Endothelial cell of umbilical vein (primary cell): ENCODE measurements around the gene PLA2G6. TPM values are rescaled to one million over a fixed set of nuclear protein-coding genes. Genes with fewer than 3 reads are reported as not detected.
A peak's percentile ranks its signal among the peaks of the same experiment; 100 is the strongest.

ENCODE experiments used
- BruUV-seq: library from RNA; stranded (reverse); fragments of 400-500 nt; replicated peaks from 2 replicates; lab custom pipeline; 2021; lab: Mats Ljungman, UMichigan
- CTCF ChIA-PET: fragments of 300-600, 350-600 bp; sonication (Branson Sonifier 250); formaldehyde crosslinking; loops from one replicate; lab custom pipeline; 2021; ENCODE audit warnings: antibody characterized with exemption, inconsistent platforms; lab: Charles Lee
- POLR2A ChIA-PET: fragments of 300-600, 350-600 bp; sonication (Branson Sonifier 250); formaldehyde crosslinking; loops from one replicate; lab custom pipeline; 2021; ENCODE audit warnings: antibody characterized with exemption, inconsistent platforms; lab: Charles Lee
- DNase-seq: peaks from one replicate; pipeline ENCODE4 v3.0.0-alpha.2; 2011; ENCODE audit warnings: low read depth, low spot score
- FAIRE-seq: peaks from 2 replicates; lab custom pipeline; 2011; peaks lifted over from hg19 to GRCh38; lab: Jason Lieb, UNC
- H2AFZ ChIP-seq: 2 replicates; pipeline ENCODE4 v1.6.0; 2012; ENCODE audit warnings: low read depth, low read length, control low read depth, inconsistent platforms
- H3K27ac ChIP-seq: 2 replicates; pipeline ENCODE4 v1.5.1; 2011; ENCODE audit warnings: low read depth, mild to moderate bottlenecking, control low read depth, low read length, moderate library complexity; ENCODE audit not compliant: insufficient read depth
- H3K27me3 ChIP-seq, 2 experiments: 2 replicates each; pipeline versions ENCODE4 v1.6.0 to v1.6.1; 2011; ENCODE audit warnings: low read length in 2 of 2, mixed read lengths in 1 of 2; ENCODE audit not compliant: control insufficient read depth in 2 of 2, insufficient read depth in 2 of 2
- H3K36me3 ChIP-seq, 2 experiments: 2 replicates in 1 of 2; 3 replicates in 1 of 2; pipeline ENCODE4 v1.5.1; 2011; ENCODE audit warnings: low read length in 2 of 2, mild to moderate bottlenecking in 1 of 2, moderate library complexity in 1 of 2; ENCODE audit not compliant: control insufficient read depth in 2 of 2, insufficient read depth in 2 of 2; ENCODE audit errors: extremely low read depth in 1 of 2
- H3K4me1 ChIP-seq: 3 replicates; pipeline ENCODE4 v1.5.1; 2011; ENCODE audit warnings: mild to moderate bottlenecking, low read length; ENCODE audit not compliant: control insufficient read depth, insufficient read depth; ENCODE audit errors: extremely low read depth
- H3K4me2 ChIP-seq: 2 replicates; pipeline ENCODE4 v1.6.1; 2011; ENCODE audit warnings: low read length, control low read depth, mixed read lengths; ENCODE audit not compliant: insufficient read depth
- H3K4me3 ChIP-seq, 3 experiments: fragments of 200-600 bp in 1 of 3; sonication (generic), shearing (Covaris generic) in 1 of 3; replicated peaks in 1 of 3; 2 replicates each; pipeline ENCODE4 v1.5.1; 2011 to 2016; ENCODE audit warnings: control low read depth in 3 of 3, low read length in 3 of 3, mild to moderate bottlenecking in 2 of 3, inconsistent platforms in 1 of 3, low read depth in 1 of 3, moderate library complexity in 1 of 3; ENCODE audit not compliant: insufficient read depth in 1 of 3
- H3K79me2 ChIP-seq: 2 replicates; pipeline ENCODE4 v1.6.0; 2012; ENCODE audit warnings: low read length, inconsistent platforms; ENCODE audit not compliant: control insufficient read depth, insufficient read depth
- H3K9ac ChIP-seq: replicated peaks from 2 replicates; pipeline ENCODE3; 2011; ENCODE audit warnings: low read length, control low read depth; ENCODE audit not compliant: insufficient read depth; ENCODE audit errors: extremely low read depth
- H3K9me1 ChIP-seq: replicated peaks from 3 replicates; pipeline ENCODE4 v1.6.0; 2011; ENCODE audit warnings: mild to moderate bottlenecking, low read length; ENCODE audit not compliant: control insufficient read depth, insufficient read depth; ENCODE audit errors: extremely low read depth
- H3K9me3 ChIP-seq: replicated peaks from 2 replicates; pipeline ENCODE4 v1.5.1; 2012; ENCODE audit warnings: low read length, inconsistent platforms; ENCODE audit not compliant: control insufficient read depth, insufficient read depth
- H4K20me1 ChIP-seq: replicated peaks from 2 replicates; pipeline ENCODE3; 2011; ENCODE audit warnings: mild to moderate bottlenecking, low read length; ENCODE audit not compliant: control insufficient read depth, insufficient read depth; ENCODE audit errors: extremely low read depth
- EZH2 ChIP-seq: IDR thresholded peaks from 2 replicates; pipeline ENCODE4 v1.6.1; 2012; ENCODE audit warnings: borderline replicate concordance, low read depth, mild to moderate bottlenecking, moderate library complexity, low read length, inconsistent platforms; ENCODE audit not compliant: severe bottlenecking
- FOS ChIP-seq: IDR thresholded peaks from 2 replicates; pipeline ENCODE4 v1.6.1; 2011; ENCODE audit warnings: mild to moderate bottlenecking, low read length, moderate library complexity, borderline replicate concordance; ENCODE audit not compliant: insufficient read depth
- GATA2 ChIP-seq: IDR thresholded peaks from 2 replicates; pipeline ENCODE4 v1.7.0; 2011; ENCODE audit warnings: low read depth, mild to moderate bottlenecking, moderate library complexity, mixed read lengths, low read length; ENCODE audit not compliant: insufficient read length, insufficient read depth
- JUN ChIP-seq: IDR thresholded peaks from 2 replicates; pipeline ENCODE4 v1.6.1; 2011; ENCODE audit warnings: borderline replicate concordance, low read depth; ENCODE audit not compliant: insufficient read length, insufficient read depth
- MAX ChIP-seq: IDR thresholded peaks from 2 replicates; pipeline ENCODE4 v1.6.1; 2011; ENCODE audit not compliant: insufficient read depth, insufficient read length
- MYC ChIP-seq: IDR thresholded peaks from one replicate; pipeline ENCODE4 v1.6.1; 2011; ENCODE audit warnings: mild to moderate bottlenecking, low read depth, low read length
- POLR2A ChIP-seq: IDR thresholded peaks from 2 replicates; pipeline ENCODE4 v1.6.1; 2012; ENCODE audit warnings: low read depth, mild to moderate bottlenecking, control low read depth, low read length
- POLR2AphosphoS5 ChIP-seq: IDR thresholded peaks from 2 replicates; pipeline ENCODE4 v1.6.1; 2012; ENCODE audit warnings: low read depth, mild to moderate bottlenecking, control low read depth, low read length, moderate library complexity; ENCODE audit not compliant: insufficient read depth
- dilution Hi-C: fragments of 300-500 bp; cut with MboI; formaldehyde crosslinking; loops from one replicate; pipeline ENCODE4 v1.15.0; 2019; ENCODE audit warnings: low sequenced_read_pairs; ENCODE audit not compliant: extremely low pct_ligation_motif_present
- intact Hi-C: fragments of 100-400 bp; cut with micrococcal nuclease; formaldehyde crosslinking; loops from one replicate; pipeline ENCODE4 v1.10.0; 2022
- polyA plus RNA-seq, 4 experiments: library from polyadenylated mRNA; depleted of rRNA in 3 of 4; stranded (reverse) in 3 of 4; unstranded in 1 of 4; fragments of >200 nt; gene quantifications; 2 replicates each; pipeline versions ENCODE4 v1.2.1 to v1.2.3, GENCODE V29; 2011 to 2012; ENCODE audit warnings: missing spikeins in 1 of 4
- total RNA-seq: library from RNA; stranded (reverse); gene quantifications from 2 replicates; pipeline ENCODE4 v1.2.3, GENCODE V29; 2021
- TF ChIP-seq, protein P1 (sequence below), 2 donors: IDR thresholded peaks; 1 replicate in 1 of 2; 2 replicates in 1 of 2; pipeline ENCODE4 v1.5.1; 2011; ENCODE audit warnings: low read length in 2 of 2, mild to moderate bottlenecking in 2 of 2, moderate library complexity in 2 of 2, control low read depth in 1 of 2, inconsistent platforms in 1 of 2, low read depth in 1 of 2; ENCODE audit not compliant: insufficient read depth in 1 of 2; ENCODE audit errors: extremely low read depth in 1 of 2

The PLA2G6 gene
- total and polyA plus RNA-seq, 2 donors (not counting 3 experiments of a cell fraction or from before 2014, with no cell fraction given) = 6.6 to 10.3 TPM

- no TSS peak for BruUV-seq
- intact Hi-C loops (loop anchor here (2.0 kb wide), 2 partner anchors 62 kb away; no protein-coding TSS in a partner anchor), dilution Hi-C loops (no loop called here)
- peak overlapping the region; percentile 99 for H3K27ac ChIP-seq
- POLR2A ChIA-PET = interaction anchor here (0.7 to 2.5 kb wide), 2 partner anchors 19 to 27 kb away, joined by 4 to 10 read pairs; no protein-coding TSS in a partner anchor
- peak overlapping the region; percentile 73 for H3K9ac ChIP-seq
- CTCF ChIA-PET = interaction anchor here (0.7 to 3.3 kb wide), 7 partner anchors 24 to 64 kb away, joined by 3 to 22 read pairs (median 6); partner anchors contain the start of gene MAFF
- no peaks in the 10 kb centered on the region for H3K79me2 ChIP-seq
- peaks cover 70% of the 10 kb centered on the region for H3K4me1 ChIP-seq
- H2AFZ ChIP-seq = no peak overlapping the region
- H3K36me3 ChIP-seq = no peaks in the 10 kb centered on the region
- no peaks in the 10 kb centered on the region for H3K9me3 ChIP-seq
- H3K4me2 ChIP-seq = no peak overlapping the region
- H3K9me1 ChIP-seq = no peaks in the 10 kb centered on the region
- H3K27me3 ChIP-seq = no peaks in the 10 kb centered on the region
- H3K4me3 ChIP-seq = no peak overlapping the region
- H4K20me1 ChIP-seq = no peaks in the 10 kb centered on the region
- FAIRE-seq (no peak), DNase-seq (no peak)
- TF ChIP-seq POLR2A (no peak), FOS (no peak), MAX (no peak), POLR2AphosphoS5 (no peak), EZH2 (no peak), GATA2 (no peak), JUN (no peak), MYC (no peak)
- TF ChIP-seq, protein P1, sequence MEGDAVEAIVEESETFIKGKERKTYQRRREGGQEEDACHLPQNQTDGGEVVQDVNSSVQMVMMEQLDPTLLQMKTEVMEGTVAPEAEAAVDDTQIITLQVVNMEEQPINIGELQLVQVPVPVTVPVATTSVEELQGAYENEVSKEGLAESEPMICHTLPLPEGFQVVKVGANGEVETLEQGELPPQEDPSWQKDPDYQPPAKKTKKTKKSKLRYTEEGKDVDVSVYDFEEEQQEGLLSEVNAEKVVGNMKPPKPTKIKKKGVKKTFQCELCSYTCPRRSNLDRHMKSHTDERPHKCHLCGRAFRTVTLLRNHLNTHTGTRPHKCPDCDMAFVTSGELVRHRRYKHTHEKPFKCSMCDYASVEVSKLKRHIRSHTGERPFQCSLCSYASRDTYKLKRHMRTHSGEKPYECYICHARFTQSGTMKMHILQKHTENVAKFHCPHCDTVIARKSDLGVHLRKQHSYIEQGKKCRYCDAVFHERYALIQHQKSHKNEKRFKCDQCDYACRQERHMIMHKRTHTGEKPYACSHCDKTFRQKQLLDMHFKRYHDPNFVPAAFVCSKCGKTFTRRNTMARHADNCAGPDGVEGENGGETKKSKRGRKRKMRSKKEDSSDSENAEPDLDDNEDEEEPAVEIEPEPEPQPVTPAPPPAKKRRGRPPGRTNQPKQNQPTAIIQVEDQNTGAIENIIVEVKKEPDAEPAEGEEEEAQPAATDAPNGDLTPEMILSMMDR (IDR thresholded peaks at IDR 0.05; ENCODE audit: extremely low read depth in 1 of 2, insufficient read depth in 1 of 2, low read depth in 1 of 2, low read length in 2 of 2) = no peak
These were observed 4.6 kb downstream of the PLA2G6 start for GRCh38 chr22:38177044-38177443.
